G401 (cell line): Measurements from ENCODE around the gene HSP90B1. TPM values are rescaled to one million over a fixed set of nuclear protein-coding genes. Genes with fewer than 3 reads are reported as not detected.

ENCODE experiments used
- DNase-seq: peaks from one replicate; pipeline ENCODE4 v3.0.0-alpha.2; 2015; ENCODE audit warnings: low spot score
- in situ Hi-C: cut with HindIII; loops from 2 replicates; pipeline ENCODE4 v1.10.0; 2016; ENCODE audit warnings: low sequenced_read_pairs, mixed read lengths
- total RNA-seq: library from RNA; depleted of rRNA; stranded (reverse); fragments of >200 nt; shearing (Covaris generic); gene quantifications from 2 replicates; pipeline ENCODE4 v1.2.3, GENCODE V29; 2014; rRNA removed

Gene HSP90B1
- 308 and 400 TPM in 2 replicates for total RNA-seq

DNA sequence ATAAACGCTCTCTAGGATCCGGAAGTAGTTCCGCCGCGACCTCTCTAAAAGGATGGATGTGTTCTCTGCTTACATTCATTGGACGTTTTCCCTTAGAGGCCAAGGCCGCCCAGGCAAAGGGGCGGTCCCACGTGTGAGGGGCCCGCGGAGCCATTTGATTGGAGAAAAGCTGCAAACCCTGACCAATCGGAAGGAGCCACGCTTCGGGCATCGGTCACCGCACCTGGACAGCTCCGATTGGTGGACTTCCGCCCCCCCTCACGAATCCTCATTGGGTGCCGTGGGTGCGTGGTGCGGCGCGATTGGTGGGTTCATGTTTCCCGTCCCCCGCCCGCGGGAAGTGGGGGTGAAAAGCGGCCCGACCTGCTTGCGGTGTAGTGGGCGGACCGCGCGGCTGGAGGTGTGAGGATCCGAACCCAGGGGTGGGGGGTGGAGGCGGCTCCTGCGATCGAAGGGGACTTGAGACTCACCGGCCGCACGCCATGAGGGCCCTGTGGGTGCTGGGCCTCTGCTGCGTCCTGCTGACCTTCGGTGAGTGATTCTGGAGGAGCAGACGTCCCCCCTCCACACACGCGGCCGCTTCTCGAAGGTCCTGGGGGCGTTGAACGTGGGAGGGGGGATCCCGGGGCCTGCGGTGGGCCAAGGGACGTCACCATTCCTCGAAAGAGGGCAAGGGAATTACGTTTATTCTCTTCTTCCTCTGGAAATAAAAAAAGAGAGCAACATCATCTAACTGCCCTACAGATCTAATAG is at the start of gene HSP90B1:
TSS of gene HSP90B1 (plus strand) at position 377 of the 753 bp plus-strand sequence. CDS start at position 483, 106 bp downstream.
- DNase-seq: peak; percentile 100
- in situ Hi-C loops: no loop called here

DNA sequence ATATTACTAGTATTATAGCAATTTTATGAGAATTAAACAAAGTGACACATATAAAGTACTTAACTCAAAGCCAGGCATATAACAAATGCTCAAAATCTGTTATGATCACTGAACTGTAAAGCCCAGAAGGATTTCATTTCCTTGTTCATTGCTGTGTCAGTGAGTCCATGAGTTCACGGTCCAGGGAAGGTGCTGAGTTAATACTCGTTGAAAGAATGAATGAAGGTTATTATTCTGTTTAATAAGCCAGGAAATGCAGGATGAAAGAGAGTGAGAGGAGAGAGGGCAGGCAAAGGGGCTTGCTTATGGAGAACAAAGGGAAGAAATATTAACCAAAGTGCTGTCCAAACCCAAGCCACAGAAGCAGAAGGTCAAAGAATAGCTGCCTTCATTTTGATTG is 48.9 kb upstream of the HSP90B1 start:
- in situ Hi-C loops: no loop called here
- DNase-seq: no peak

DNA sequence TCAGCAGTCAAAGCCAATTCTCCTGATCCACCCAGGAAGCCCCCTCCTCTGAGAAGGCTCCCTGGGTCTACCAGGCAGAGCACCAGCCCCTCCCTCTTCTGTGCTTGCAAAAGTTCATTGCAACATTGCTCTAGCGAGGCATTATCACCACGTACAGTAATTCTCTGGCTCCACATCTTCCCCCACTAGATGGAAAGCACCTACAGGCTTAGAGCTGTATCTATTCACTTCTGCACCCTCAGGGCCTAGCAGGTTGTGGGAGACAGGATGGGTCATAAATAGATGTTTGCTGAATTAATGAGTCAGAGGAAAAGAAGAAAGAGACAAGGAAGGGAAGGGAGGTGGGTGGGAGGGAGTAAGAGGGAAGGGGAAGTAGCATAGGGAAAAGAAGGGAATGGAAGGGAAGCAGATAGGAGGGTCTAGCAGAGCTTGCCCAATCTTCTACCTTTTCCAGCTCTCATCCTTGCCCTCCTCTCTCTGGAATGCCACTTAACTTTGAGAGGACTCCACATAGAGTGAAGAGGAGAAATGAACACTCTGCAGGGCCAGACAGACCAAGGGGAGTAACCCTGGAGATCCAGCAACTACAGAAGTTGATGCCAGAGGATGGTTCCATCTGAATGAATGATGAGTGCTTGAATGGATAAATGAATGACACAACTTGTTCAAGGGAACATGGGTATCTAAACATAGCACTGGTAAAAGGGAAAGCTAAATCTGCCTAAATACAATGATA is 47.2 kb upstream of the HSP90B1 start:
- no peak for DNase-seq
- in situ Hi-C loops: no loop called here

DNA sequence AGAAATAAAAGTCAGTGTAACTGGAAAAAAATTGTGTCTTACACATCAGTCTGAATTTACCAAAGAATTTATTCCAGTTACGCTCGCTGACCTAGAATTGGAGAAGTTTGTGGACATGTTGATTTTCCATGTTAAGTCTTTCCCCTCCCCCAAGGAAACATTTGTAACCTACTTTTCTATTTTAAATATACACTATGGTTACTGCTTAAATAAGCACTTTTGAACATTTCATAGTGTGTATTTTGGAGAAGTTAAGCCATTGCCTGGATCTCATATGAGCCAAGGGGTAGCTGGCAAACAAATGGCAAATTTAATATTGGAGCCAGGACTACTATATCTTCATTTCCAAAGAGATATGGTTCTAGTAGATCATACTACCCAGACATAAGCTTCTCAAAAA is 46.3 kb upstream of the HSP90B1 start:
- no peak for DNase-seq
- in situ Hi-C loops: no loop called here

DNA sequence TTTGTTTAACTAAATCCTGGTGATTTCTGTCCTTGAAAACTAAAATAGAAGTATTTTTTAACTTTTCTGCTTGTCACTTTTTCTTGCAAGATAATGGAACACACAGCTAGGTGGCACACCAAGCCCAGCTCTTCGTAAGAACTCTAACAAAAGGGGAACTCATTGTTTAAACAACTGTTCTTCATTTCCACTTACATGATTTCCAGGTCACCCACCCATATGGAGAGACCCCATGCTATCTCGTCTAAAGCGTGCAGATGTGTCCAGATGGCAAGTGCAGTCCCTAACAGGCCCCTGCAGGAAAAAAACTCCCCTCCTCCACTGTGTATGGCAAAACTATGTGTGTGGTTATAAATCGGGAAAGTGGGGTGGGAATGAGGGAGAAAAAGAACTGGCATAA is 45.9 kb upstream of the HSP90B1 start:
- in situ Hi-C loops: no loop called here
- peak; percentile 21 for DNase-seq

DNA sequence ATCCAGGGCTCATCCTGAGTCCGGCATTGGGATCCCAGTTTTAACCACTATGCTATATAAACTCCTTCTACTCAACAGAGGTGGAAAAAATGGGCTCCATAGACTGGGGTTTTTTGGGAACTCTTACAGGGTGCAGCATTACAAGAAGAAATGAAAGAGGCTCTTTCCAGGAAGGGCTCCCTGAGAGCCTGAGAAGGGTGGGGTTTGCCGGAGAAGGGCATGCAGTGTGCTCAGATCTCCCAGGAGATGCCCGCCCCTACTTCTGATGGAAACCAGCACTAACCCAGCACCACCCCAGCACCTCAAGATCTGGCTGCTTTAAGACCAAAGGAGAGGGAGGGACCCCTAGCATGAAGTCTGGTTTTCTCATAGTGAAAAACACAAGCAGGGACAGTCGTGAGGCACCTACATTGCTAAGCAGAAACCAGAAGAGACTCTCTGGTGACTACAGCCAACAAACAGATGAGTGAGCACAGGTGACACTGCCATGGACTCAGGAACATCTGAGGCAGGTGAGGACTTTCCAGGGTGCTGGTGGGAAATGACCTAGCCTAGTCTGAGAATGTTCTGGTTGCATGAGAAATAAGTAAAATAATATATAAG is 43.9 kb upstream of the HSP90B1 start:
- in situ Hi-C loops: no loop called here
- DNase-seq: no peak

DNA sequence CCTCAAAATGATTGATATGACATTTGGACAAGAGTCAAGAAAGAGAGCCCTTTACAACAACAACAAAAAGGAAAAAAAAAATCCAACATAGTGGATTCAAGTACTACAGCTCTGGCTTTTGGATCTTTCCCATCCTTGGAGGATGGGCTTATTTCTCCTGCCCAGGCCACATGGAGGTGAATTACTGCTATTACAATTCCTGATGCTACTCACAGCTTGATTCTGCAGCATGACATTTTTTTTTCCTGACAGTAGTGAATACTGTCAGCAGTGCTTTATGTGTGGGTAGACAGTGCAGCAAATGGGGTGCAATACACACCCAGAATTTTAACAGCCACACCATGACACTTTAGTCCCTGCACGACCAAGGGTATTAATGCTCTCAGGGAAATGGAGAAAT is 42.5 kb upstream of the HSP90B1 start:
- in situ Hi-C loops: no loop called here

DNA sequence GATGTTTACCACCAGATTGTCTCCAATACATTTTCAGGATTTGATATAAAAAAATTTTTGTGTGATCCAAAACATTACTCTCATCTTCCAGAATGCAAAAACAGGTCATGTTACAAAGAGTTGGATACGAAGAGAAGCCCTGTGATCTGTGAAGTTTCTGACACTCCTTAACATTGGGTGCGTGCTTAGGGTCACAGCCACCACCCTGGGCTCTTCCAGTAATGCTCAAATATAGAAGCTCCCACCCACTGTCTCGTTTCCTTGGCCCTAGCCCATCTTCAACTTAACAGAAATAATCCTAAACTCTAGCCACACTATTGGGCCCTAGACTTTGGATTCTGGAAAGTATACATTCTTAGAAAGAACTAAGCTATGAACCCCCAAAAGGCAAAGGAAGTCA is 32.9 kb upstream of the HSP90B1 start:
- in situ Hi-C loops: no loop called here
- no peak for DNase-seq

More for the DNA sequence above, 42.5 kb upstream of the HSP90B1 start:
- no peak for DNase-seq

DNA sequence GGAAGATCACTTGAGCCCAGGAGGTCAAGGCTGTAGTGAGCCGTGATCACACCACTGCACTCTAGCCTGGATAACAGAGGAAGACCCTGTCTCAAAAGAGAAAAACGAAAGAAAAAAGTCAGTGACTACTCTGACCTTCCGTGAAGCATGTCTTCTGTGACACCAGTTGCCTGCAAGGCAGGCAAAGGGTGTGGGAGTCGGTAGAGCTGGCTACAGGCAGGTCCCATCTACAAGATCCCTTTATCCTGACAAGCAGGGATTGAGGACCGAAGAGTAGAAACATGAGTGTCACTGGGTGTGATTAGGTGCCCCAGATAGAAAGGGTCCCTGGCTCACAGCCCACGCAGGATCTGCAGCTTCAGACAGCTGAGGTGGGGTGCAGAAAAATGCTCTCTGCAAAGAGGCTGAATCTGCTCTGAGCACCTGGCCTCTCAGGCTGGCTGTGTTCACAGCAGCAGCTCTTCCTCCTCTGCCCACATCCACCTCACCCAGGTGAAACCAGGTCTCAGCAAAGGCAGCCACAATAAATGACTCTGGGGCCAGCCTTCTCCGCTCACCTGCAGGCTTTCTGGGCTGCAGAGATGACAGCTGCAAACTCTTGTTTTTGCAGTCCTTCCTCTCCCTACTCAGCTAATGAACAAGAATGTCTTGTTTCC is 28.6 kb upstream of the HSP90B1 start:
- in situ Hi-C loops: no loop called here
- no peak for DNase-seq

DNA sequence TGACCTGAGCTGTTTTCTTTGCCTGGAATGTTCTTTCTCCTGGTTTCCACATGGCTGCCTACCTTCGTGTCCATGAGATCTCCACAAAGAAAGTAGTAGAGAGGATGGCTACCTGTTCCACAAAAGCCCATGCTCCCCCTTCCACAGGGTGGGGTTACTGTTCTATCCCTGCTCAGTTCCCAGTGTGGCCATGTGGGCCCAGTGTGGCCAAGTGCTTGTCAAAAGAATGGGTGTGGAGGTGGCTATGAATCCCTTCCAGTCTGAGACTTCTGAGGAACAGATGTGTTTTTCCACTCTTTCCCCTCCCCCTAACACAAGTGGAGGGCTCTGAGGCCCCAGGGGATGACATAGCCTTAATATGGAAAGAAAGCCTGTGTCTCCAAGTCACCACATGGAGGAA is 26.2 kb upstream of the HSP90B1 start:
- in situ Hi-C loops: no loop called here
- no peak for DNase-seq

DNA sequence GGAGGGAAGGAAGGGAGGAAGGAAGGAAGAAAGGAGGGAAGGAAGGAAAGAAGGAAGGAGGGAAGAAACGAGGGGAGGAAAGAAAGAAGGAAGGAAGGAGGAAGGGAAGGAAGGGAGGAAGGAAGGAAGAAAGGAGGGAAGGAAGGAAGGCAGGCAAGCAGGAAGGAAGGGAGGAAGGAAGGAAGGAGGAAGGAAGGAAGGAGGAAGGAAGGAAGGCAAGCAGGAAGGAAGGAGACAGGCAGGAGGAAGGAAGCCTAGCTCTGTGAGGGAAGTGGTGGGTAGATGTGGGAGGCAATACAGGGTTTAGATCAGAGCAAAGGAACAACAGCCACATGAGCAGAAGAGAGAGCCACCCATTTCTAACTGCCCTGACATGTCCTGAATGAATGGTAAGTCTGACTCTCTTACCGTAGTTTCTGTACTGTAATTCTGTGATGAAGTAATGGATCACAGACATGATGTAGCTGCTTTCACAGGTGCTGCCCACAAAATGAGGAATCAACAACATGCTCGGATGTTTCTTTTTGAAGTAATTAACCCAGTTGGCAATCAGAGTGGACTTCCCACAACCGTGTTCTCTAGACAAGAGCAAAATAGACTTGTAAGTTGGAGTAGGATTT is 24.4 kb upstream of the HSP90B1 start:
- in situ Hi-C loops: no loop called here
- no peak for DNase-seq

DNA sequence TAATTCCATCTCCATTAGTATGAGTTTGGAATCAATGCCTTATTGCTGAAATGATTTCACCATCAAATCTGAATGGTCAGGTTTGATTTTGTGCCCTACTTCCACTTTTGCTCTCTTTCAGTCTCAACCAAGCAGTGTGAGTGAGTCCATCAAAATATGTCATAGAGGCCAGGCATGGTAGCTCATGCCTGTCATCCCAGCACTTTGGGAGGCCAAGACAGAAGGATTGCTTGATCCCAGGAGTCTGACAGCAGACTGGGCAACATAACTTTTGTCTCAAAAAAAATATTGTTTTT is 22.0 kb upstream of the HSP90B1 start:
- no peak for DNase-seq
- in situ Hi-C loops: no loop called here

DNA sequence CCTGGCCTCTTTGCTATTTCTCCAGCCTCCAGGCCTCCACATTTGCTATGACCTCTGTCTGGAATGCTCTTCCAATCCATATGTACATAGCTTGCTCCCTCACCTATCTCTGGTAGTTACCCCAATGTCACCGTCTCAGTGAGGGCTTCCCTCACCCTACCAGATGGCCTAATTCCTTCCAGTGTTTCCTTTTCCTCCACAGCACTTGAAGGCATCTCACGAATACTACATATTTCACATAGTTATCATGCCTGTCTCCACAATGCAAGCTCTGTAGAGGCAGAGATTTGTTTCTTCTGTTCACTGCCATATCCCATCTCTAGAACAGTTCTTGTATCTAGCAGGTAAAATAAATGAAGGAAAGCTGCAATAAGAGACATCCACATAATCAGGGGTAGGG is 21.3 kb upstream of the HSP90B1 start:
- DNase-seq: no peak
- in situ Hi-C loops: no loop called here

DNA sequence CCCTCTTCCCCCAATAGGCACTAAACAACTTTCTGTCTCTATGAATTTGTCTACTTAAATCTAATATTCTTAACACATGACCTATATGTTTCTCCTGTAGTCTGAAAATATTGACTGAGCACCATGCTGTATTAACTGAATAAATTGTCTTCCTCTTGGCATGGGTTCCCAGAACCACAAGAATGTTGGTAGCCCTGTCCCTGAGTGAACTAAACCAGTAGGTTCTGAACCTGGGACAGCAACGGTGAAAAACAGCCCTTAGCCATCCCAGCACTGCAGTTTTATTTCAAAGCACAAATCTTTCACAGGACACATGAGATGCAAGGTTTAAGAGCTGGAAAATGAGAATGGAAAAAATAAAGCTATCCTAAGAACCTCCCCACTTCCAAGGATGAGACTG is 20.4 kb upstream of the HSP90B1 start:
- no peak for DNase-seq

DNA sequence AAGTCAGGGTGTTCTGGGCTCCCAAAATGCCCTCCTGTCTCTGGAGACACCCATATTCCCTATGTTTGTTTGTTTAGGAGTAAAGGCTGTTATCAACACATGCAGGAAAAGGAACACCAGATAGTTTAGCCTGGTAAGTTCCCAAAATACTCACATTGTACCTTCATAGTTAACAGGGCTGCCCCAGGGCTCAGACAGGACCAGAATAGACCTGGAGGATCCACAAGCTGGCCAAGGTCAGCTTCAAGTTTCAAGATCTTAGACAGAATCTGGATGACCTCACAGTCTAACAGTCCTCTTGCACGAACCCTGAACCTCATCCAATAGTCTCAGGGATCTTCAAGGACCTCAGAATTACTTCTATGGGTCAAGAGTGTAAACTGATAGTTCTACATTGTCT is 18.1 kb upstream of the HSP90B1 start:
- in situ Hi-C loops: no loop called here
- DNase-seq: no peak

More for the DNA sequence above, 20.4 kb upstream of the HSP90B1 start:
- in situ Hi-C loops: no loop called here

DNA sequence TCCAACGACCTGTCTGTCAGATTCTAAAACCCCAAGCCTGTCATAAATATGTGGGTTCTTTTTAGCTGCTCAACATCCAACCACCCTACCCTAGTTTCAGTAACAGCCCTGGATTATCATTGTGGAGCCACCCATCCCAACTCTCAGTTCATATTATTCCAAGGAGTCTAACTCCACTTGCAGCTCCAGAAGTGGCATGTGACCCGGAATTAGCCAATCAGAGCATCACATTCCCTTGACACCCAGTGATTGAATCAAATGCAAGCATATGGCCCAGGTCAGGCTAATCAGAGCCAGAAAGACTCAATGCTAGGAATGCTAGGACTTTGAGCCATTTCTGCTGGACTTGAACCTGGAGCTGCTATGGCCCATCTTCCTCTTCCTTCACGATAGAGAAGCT is 17.1 kb upstream of the HSP90B1 start:
- in situ Hi-C loops: no loop called here
- DNase-seq: no peak

DNA sequence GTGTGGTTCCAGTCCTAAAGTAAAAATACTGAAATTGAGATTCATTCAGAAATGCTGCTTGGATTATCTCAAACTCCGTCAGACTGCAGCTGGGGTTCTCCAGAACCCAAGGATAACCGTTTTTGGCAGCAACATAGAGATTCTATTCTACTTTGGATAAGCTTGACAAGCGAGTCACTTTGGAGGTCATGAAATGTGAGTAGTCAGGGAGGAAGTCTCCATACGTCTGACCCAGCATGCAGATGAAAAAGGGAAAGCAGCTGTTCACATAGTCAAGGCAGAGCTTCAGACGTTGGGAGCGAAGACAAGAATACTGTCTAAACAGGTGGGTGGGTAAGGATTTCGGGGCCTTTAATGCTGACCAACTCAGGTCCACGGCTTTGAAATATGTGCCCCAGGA is 14.9 kb upstream of the HSP90B1 start:
- no peak for DNase-seq
- in situ Hi-C loops: no loop called here

DNA sequence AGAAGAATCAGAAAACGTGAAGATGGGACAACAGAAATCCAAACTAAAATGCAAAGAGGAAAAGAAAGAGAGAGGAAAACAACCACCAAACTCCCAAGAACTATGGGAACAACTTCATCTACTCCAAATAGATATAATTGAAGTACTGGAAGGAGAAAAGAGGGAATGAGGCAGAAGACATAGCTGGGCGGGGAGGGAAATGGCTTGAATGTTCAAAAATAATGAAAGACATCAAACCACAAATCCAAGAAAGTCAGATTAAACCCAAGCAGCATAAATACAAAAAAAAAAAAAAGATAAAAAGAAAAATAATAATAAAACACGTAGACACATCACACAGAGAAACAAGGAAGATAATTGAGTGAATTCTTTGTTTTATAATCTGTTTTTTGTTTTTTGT is 12.3 kb upstream of the HSP90B1 start:
- in situ Hi-C loops: no loop called here

DNA sequence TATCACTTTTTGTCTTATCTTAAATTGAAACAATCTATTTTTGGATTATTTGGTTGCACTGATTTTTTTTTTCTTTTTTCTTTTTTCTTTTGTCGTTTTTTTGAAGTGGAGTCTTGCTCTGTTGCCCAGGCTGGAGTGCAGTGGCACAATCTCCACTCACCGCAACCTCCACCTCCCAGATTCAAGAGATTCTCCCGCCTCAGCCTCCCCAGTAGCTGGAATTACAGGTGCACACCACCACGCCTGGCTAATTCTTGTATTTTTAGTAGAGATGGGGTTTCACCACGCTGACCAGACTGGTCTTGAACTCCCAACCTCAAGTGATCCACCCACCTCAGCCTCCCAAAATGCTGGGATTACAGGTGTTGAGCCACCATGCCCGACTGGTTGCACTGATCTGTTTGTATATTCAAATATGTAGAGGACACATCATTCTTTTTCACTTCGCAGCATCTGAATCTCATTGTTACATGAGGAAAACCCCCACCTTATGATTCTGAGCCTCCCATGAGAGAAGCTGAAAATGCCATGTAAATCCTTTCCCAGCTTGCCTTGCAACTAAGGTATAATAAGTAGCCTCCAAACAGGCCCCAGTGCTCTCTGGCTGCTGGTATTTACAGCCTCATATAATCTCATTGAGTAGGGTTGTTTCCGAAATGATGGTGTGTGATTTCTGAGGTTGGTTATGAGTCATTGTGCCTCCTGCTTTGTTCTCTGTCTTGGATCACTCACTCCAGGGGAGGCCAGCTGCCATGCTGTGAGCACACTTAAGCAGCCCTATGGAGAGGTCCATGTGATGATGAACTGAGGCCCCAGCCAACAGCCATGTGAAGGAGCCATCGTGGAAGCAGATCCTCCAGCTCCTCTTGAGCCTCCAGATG is 5.2 kb upstream of the HSP90B1 start:
- in situ Hi-C loops: no loop called here
- DNase-seq: no peak

More for the DNA sequence above, 12.3 kb upstream of the HSP90B1 start:
- DNase-seq: no peak
